ENCODE results near the gene CLIP1. TPM values are rescaled to one million over a fixed set of nuclear protein-coding genes. Genes with fewer than 3 reads are reported as not detected.
"Not testable (repeated sequence)": the region's sequence is repeated elsewhere in the genome, so short reads cannot be mapped to it uniquely, and the experiment has no call there.

Gene CLIP1
- total RNA-seq, 3 donors from 2014 or later (not counting 1 experiment from before 2014, with no cell fraction given), result 67.1 to 88.5 (median 69.1) TPM

DNA sequence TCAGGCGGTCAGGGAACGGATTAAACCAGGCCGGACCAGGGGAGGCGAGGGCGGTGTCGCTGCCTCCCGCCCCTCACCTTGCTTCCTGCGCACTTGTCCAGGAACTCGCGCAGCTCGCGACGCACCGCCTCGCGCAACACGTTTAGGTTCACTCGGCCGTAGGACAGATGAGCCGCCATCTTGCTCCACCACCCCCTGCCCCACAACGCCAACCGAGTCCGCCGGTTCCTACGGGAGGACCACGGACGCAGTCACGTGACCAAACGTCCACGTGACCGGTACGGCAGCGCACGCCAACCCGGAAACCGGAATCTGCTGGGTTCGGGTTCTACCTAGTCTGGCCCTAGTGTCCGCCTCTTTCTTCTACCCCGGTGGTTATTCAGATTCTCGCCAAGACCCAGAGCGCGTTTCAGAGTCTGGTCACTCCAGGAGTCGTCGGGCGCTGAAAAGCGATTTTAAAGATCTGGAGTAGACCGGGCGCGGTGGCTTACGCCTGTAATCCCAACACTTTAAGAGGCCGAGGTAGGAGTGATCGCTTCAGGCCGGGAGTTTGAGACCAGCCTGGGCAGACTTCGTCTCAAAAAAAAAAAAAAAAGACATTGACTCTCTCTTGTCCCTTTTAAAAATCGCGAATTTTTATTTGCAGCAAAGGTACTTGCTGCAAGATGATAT, 156.1 kb downstream of the CLIP1 start, which contains the start of gene VPS33A:
Gene VPS33A (minus strand): TSS at position 265 of the 672 bp plus-strand sequence. CDS start 86 bp downstream, at position 179.
- peak within 1 kb of the TSS; percentile 98 to 99 for H3K27ac Mint-ChIP-seq

DNA sequence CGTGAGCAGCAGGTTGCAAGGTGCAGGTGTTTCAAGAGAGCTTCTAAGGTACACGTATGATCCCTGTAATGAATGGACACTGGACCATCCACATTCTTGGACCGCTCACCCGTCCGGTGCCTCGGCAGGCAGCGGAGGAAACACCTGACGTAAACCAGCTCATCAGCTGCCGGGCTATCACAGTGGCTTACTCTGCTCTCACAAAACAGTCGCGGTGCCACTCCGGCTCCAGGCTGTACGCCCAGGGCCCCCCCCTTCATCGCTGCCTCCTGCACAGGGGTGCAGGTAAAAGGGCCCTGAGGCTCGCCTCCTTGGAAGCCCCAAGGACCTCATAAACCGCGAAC, 156.6 kb downstream of the CLIP1 start:
- peak overlapping the region; percentile 98 to 99 for H3K27ac Mint-ChIP-seq
- Histone ChIP-seq H3K27ac (ENCODE audit: low read length) (peak overlapping the region; percentile 94), H3K9me3 (ENCODE audit: control insufficient read depth, insufficient read depth, low read length) (no peaks in the 10 kb centered on the region), H3K4me1 (ENCODE audit: control insufficient read depth, insufficient read depth, low read length) (peaks cover 16% of the 10 kb centered on the region), H3K4me3 (ENCODE audit: low read length) (peak overlapping the region; percentile 86), H3K36me3 (ENCODE audit: control insufficient read depth, insufficient read depth, low read length) (peaks cover 20% of the 10 kb centered on the region), H3K27me3 (ENCODE audit: control insufficient read depth, insufficient read depth, low read length) (no peaks in the 10 kb centered on the region)
- DNase-seq (peak in 1 of 2 donors; percentile 70), ATAC-seq (peak; percentile 50 to 73 (median 56))
- no peaks in the 10 kb centered on the region for H3K36me3 Mint-ChIP-seq
- TF ChIP-seq, protein P1, sequence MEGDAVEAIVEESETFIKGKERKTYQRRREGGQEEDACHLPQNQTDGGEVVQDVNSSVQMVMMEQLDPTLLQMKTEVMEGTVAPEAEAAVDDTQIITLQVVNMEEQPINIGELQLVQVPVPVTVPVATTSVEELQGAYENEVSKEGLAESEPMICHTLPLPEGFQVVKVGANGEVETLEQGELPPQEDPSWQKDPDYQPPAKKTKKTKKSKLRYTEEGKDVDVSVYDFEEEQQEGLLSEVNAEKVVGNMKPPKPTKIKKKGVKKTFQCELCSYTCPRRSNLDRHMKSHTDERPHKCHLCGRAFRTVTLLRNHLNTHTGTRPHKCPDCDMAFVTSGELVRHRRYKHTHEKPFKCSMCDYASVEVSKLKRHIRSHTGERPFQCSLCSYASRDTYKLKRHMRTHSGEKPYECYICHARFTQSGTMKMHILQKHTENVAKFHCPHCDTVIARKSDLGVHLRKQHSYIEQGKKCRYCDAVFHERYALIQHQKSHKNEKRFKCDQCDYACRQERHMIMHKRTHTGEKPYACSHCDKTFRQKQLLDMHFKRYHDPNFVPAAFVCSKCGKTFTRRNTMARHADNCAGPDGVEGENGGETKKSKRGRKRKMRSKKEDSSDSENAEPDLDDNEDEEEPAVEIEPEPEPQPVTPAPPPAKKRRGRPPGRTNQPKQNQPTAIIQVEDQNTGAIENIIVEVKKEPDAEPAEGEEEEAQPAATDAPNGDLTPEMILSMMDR (IDR thresholded peaks at IDR 0.05), result no peak
- H3K27me3 Mint-ChIP-seq (ENCODE audit: low read depth in 2 of 2), result peaks cover 0 to 2% of the 10 kb centered on the region in 2 donors
- no peaks in the 10 kb centered on the region for H3K9me3 Mint-ChIP-seq
- WGBS (ENCODE audit: insufficient coverage), result 0% methylated on average over 17 of the region's 17 CpGs
- H3K4me1 Mint-ChIP-seq, result peaks cover 10 to 16% of the 10 kb centered on the region in 2 donors
- intact Hi-C loops (cut with micrococcal nuclease), result loop anchor here (2.0 to 5.0 kb wide), 2 partner anchors 39 to 261 kb away; partner anchors contain the start of genes DIABLO, KNTC1 and RSRC2
- peak overlapping the region; percentile 97 for H3K4me3 Mint-ChIP-seq

More for the DNA sequence above, 156.1 kb downstream of the CLIP1 start, which contains the start of gene VPS33A:
- Mint-ChIP-seq H3K27me3 (ENCODE audit: low read depth in 2 of 2) (peaks cover 0 to 2% of the 10 kb centered on the region in 2 donors), H3K4me1 (peaks cover 10 to 16% of the 10 kb centered on the region in 2 donors), H3K9me3 (no peaks in the 10 kb centered on the region), H3K4me3 (peak within 1 kb of the TSS; percentile 97), H3K36me3 (no peaks in the 10 kb centered on the region)
- ATAC-seq (peak; percentile 86 to 95 (median 89)), DNase-seq (peak; percentile 91 to 97)
- intact Hi-C loops (cut with micrococcal nuclease), result loop anchor here (2.0 to 5.0 kb wide), 2 partner anchors 40 to 261 kb away; partner anchors contain the start of genes DIABLO, KNTC1 and RSRC2
- under 1% methylated on average over 56 of the region's 56 CpGs for whole genome bisulfite sequencing (ENCODE audit: insufficient coverage)
- Histone ChIP-seq H3K9me3 (ENCODE audit: control insufficient read depth, insufficient read depth, low read length) (no peaks in the 10 kb centered on the region), H3K27ac (ENCODE audit: low read length) (peak within 1 kb of the TSS; percentile 94), H3K4me3 (ENCODE audit: low read length) (peak within 1 kb of the TSS; percentile 86), H3K27me3 (ENCODE audit: control insufficient read depth, insufficient read depth, low read length) (no peaks in the 10 kb centered on the region), H3K4me1 (ENCODE audit: control insufficient read depth, insufficient read depth, low read length) (peaks cover 16% of the 10 kb centered on the region), H3K36me3 (ENCODE audit: control insufficient read depth, insufficient read depth, low read length) (peaks cover 16% of the 10 kb centered on the region)
- TF ChIP-seq, protein P1 (IDR thresholded peaks at IDR 0.05), result no peak

DNA sequence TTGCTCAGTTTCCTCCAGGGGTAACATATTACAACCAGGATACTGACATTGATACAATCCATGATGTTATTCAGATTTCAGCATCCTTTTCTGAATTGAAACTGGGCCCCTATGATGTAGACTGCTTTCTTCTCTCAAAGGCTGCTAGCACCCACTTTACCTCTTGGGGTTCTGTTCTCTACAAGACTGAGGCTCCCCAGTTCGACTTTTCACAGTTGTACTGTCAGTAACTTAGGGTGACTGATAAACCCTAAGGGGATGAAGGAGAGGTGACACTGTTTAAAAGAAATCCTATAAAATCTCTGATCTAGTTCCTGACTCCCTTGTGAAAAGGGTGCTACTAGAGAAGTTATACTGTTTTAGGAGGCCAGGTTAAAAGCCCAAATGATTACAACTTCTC, 157.0 kb downstream of the CLIP1 start:
- 25% methylated on average over 1 of the region's 1 CpG for WGBS (ENCODE audit: insufficient coverage)
- Histone ChIP-seq H3K9me3 (ENCODE audit: control insufficient read depth, insufficient read depth, low read length) (no peaks in the 10 kb centered on the region), H3K4me1 (ENCODE audit: control insufficient read depth, insufficient read depth, low read length) (peaks cover 16% of the 10 kb centered on the region), H3K36me3 (ENCODE audit: control insufficient read depth, insufficient read depth, low read length) (peaks cover 23% of the 10 kb centered on the region), H3K27me3 (ENCODE audit: control insufficient read depth, insufficient read depth, low read length) (no peaks in the 10 kb centered on the region), H3K27ac (ENCODE audit: low read length) (peak overlapping the region; percentile 94), H3K4me3 (ENCODE audit: low read length) (peak overlapping the region; percentile 86)
- Mint-ChIP-seq H3K27ac (peak overlapping the region; percentile 98 to 99), H3K36me3 (no peaks in the 10 kb centered on the region), H3K27me3 (ENCODE audit: low read depth in 2 of 2) (peaks cover 0 to 2% of the 10 kb centered on the region in 2 donors), H3K4me3 (peak overlapping the region; percentile 97), H3K4me1 (peaks cover 10 to 16% of the 10 kb centered on the region in 2 donors), H3K9me3 (no peaks in the 10 kb centered on the region)
- DNase-seq (peak in 1 of 2 donors; percentile 60), ATAC-seq (no peak)
- TF ChIP-seq, protein P1 (IDR thresholded peaks at IDR 0.05), result no peak
- intact Hi-C loops (cut with micrococcal nuclease), result loop anchor here (5.0 kb wide), 1 partner anchor 262 kb away; the partner anchor contains the start of genes KNTC1 and RSRC2

DNA sequence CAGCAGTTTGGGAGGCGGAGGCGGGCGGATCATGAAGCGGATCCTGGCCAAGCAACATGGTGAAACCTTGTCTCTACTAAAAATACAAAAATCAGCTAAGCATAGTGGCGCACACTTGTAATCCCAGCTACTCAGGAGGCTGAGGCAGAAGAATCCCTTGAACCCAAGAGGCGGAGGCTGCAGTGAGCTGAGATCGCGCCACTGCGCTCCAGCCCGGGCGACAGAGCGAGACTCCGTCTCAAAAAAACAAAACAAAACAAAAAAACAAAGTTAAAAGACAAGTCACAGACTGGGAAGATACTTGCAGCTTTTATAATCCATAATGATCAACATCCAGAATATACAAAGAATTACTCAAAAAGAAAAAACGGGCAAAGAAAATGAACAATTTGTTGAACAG, 161.7 kb downstream of the CLIP1 start:
- H3K4me3 Mint-ChIP-seq; H3K27me3 ChIP-seq (ENCODE audit: control insufficient read depth, insufficient read depth, low read length); H3K9me3 Mint-ChIP-seq; ATAC-seq; H3K36me3 Mint-ChIP-seq; H3K4me3 ChIP-seq (ENCODE audit: low read length); H3K9me3 ChIP-seq (ENCODE audit: control insufficient read depth, insufficient read depth, low read length); DNase-seq; H3K27me3 Mint-ChIP-seq (ENCODE audit: low read depth in 2 of 2); intact Hi-C loops (cut with micrococcal nuclease); H3K4me1 ChIP-seq (ENCODE audit: control insufficient read depth, insufficient read depth, low read length); H3K27ac ChIP-seq (ENCODE audit: low read length); H3K27ac Mint-ChIP-seq: not testable (repeated sequence)
- peaks cover 58% of the 10 kb centered on the region for H3K36me3 ChIP-seq (ENCODE audit: control insufficient read depth, insufficient read depth, low read length)
- peaks cover 4 to 10% of the 10 kb centered on the region in 2 donors for H3K4me1 Mint-ChIP-seq
- WGBS (ENCODE audit: insufficient coverage), result over 99% methylated on average over 13 of the region's 14 CpGs

DNA sequence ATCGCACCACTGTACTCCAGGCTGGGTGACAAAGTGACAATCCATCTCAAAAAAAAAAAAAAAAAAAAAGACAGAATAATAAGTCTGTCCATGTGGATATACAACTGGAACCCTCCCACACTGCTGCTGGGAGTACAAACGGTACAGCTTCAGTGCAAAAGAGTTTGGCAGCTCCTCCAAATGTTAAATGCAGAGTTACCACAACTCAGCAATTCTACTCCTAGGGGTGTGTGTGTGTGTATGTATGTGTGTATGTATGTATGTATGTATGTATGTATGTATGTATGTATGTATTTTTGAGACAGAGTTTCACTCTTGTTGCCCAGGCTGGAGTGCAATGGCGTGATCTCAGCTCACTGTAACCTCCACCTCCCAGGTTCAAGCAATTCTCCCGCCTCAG, 163.5 kb downstream of the CLIP1 start:
- H3K4me3 Mint-ChIP-seq; H3K9me3 ChIP-seq (ENCODE audit: control insufficient read depth, insufficient read depth, low read length); intact Hi-C loops (cut with micrococcal nuclease); H3K27me3 ChIP-seq (ENCODE audit: control insufficient read depth, insufficient read depth, low read length); H3K4me1 ChIP-seq (ENCODE audit: control insufficient read depth, insufficient read depth, low read length); H3K27ac Mint-ChIP-seq; H3K9me3 Mint-ChIP-seq; DNase-seq; H3K4me1 Mint-ChIP-seq; H3K27me3 Mint-ChIP-seq (ENCODE audit: low read depth in 2 of 2); H3K4me3 ChIP-seq (ENCODE audit: low read length); H3K27ac ChIP-seq (ENCODE audit: low read length); H3K36me3 Mint-ChIP-seq; ATAC-seq: not testable (repeated sequence)
- 100% methylated on average over 2 of the region's 4 CpGs for WGBS (ENCODE audit: insufficient coverage)
- H3K36me3 ChIP-seq (ENCODE audit: control insufficient read depth, insufficient read depth, low read length), result peaks cover 60% of the 10 kb centered on the region
